RWPE1 (cell line): ENCODE results near the gene ZC2HC1C.
"Not testable (repeated sequence)": the region's sequence is repeated elsewhere in the genome, so short reads cannot be mapped to it uniquely, and the experiment has no call there.

ENCODE experiments used
- CTCF ChIA-PET: fragments of 350-600 bp; sonication (Branson Sonifier 250); formaldehyde crosslinking; extraction: SDS; loops from one replicate; lab custom pipeline; 2021; lab: Yijun Ruan, JAX
- POLR2A ChIA-PET: fragments of 400-600 bp; formaldehyde crosslinking; extraction: SDS; loops from one replicate; lab custom pipeline; 2020; ENCODE audit warnings: antibody characterized with exemption; ENCODE audit not compliant: low non-redundant PET; lab: Yijun Ruan, JAX
- DNase-seq: peaks from one replicate; pipeline ENCODE4 v3.0.0; 2012; ENCODE audit warnings: low spot score
- H3K27ac ChIP-seq: fragments of 450-650 bp; 2 replicates; pipeline ENCODE4 v1.5.1; 2017
- CTCF ChIP-seq: fragments of 450-650 bp; conservative IDR thresholded peaks from 2 replicates; pipeline ENCODE4 v1.5.1; 2017; ENCODE audit warnings: low read depth, mild to moderate bottlenecking

ZC2HC1C gene

GRCh38 chr14:75060420-75060819 is 9.0 kb upstream of the ZC2HC1C start:
- no peak overlapping the region for H3K27ac ChIP-seq
- ChIA-PET POLR2A (no interaction called here), CTCF (interaction anchor here (0.6 kb wide), 1 partner anchor 243 kb away, joined by 3 read pairs; no protein-coding TSS in a partner anchor)
- TF ChIP-seq CTCF: no peak
- DNase-seq: no peak

GRCh38 chr14:75063013-75063412 is 6.4 kb upstream of the ZC2HC1C start:
- DNase-seq: no peak
- TF ChIP-seq CTCF: no peak
- ChIA-PET CTCF (interaction anchor here (0.6 kb wide), 2 partner anchors 25 to 157 kb away, joined by 3 to 4 read pairs; no protein-coding TSS in a partner anchor), POLR2A (no interaction called here)
- peak overlapping the region; percentile 89 for H3K27ac ChIP-seq

- peak; percentile 97 for DNase-seq
- no peak for TF ChIP-seq CTCF
- ChIA-PET CTCF (interaction anchor here (0.6 to 0.9 kb wide), 5 partner anchors 28 to 236 kb away, joined by 3 to 4 read pairs (median 3); no protein-coding TSS in a partner anchor), POLR2A (interaction anchor here (0.6 to 0.8 kb wide), 3 partner anchors 118 to 1846 kb away, joined by 3 to 5 read pairs (median 4); no protein-coding TSS in a partner anchor)
- H3K27ac ChIP-seq: peak within 1 kb of the TSS; percentile 89
Measured at GRCh38 chr14:75063491-75064204, 5.8 kb upstream of the ZC2HC1C start, which contains the start of gene ACYP1. ACYP1 (minus strand) TSS chr14:75064024; CDS start chr14:75063553, 471 bp downstream.

GRCh38 chr14:75064205-75064567 is 5.3 kb upstream of the ZC2HC1C start:
- POLR2A ChIA-PET: interaction anchor here (0.6 to 0.8 kb wide), 3 partner anchors 119 to 1847 kb away, joined by 3 to 5 read pairs (median 4); no protein-coding TSS in a partner anchor
- no peak for DNase-seq
- CTCF ChIA-PET: interaction anchor here (0.6 to 0.9 kb wide), 4 partner anchors 27 to 235 kb away, joined by 3 to 4 read pairs (median 3); no protein-coding TSS in a partner anchor
- H3K27ac ChIP-seq: peak overlapping the region; percentile 89
- no peak for TF ChIP-seq CTCF

- ChIA-PET CTCF (no interaction called here), POLR2A (no interaction called here)
- DNase-seq: no peak
- TF ChIP-seq CTCF: no peak
- H3K27ac ChIP-seq: no peak overlapping the region
Measured at GRCh38 chr14:75066691-75067090, 2.8 kb upstream of the ZC2HC1C start.

GRCh38 chr14:75067212-75067611 is 2.2 kb upstream of the ZC2HC1C start:
- H3K27ac ChIP-seq: no peak overlapping the region
- no peak for TF ChIP-seq CTCF
- CTCF ChIA-PET: interaction anchor here (0.7 kb wide), 1 partner anchor 207 kb away, joined by 3 read pairs; no protein-coding TSS in a partner anchor
- POLR2A ChIA-PET: no interaction called here
- no peak for DNase-seq

GRCh38 chr14:75067765-75068164 is 1.7 kb upstream of the ZC2HC1C start:
- peak overlapping the region; percentile 92 for H3K27ac ChIP-seq
- DNase-seq, POLR2A ChIA-PET: not testable (repeated sequence)
- CTCF ChIA-PET: interaction anchor here (0.5 to 0.7 kb wide), 2 partner anchors 64 to 208 kb away, joined by 3 read pairs; no protein-coding TSS in a partner anchor
